RWPE2 (cell line): ENCODE data around the gene UGT3A1.

ENCODE experiments used
- ATAC-seq: fragments of 200-7000 bp; cut with Tn5 transposase; 3 replicates; pipeline ENCODE4 v1.9.1; 2021; ENCODE audit warnings: low read depth
- DNase-seq: peaks from one replicate; pipeline ENCODE4 v3.0.0-alpha.2; 2020; ENCODE audit warnings: low spot score
- H3K27ac ChIP-seq: fragments of 450-650 bp; 2 replicates; pipeline ENCODE4 v1.5.1; 2017; ENCODE audit warnings: mild to moderate bottlenecking; ENCODE audit not compliant: poor library complexity, severe bottlenecking
- H3K27me3 ChIP-seq: fragments of 250-450 bp; sonication (Bioruptor Pico); 2 replicates; pipeline ENCODE4 v1.5.1; 2021; ENCODE audit warnings: mild to moderate bottlenecking, moderate library complexity; ENCODE audit not compliant: insufficient read depth, poor library complexity, severe bottlenecking
- H3K36me3 ChIP-seq: fragments of 250-450 bp; sonication (Bioruptor Pico); 2 replicates; pipeline ENCODE4 v1.5.1; 2020; ENCODE audit warnings: low read depth, mild to moderate bottlenecking, moderate library complexity
- H3K4me1 ChIP-seq: fragments of 250-450 bp; sonication (Bioruptor Pico); 2 replicates; pipeline ENCODE4 v1.5.1; 2021; ENCODE audit warnings: mild to moderate bottlenecking, moderate library complexity; ENCODE audit not compliant: insufficient read depth, poor library complexity, severe bottlenecking
- H3K4me3 ChIP-seq: fragments of 250-450 bp; sonication (Bioruptor Pico); 2 replicates; pipeline ENCODE4 v1.5.1; 2021; ENCODE audit warnings: mild to moderate bottlenecking, moderate library complexity; ENCODE audit not compliant: severe bottlenecking
- H3K9me3 ChIP-seq: fragments of 250-450 bp; sonication (Bioruptor Pico); 2 replicates; pipeline ENCODE4 v1.5.1; 2021; ENCODE audit warnings: mild to moderate bottlenecking, moderate library complexity; ENCODE audit not compliant: severe bottlenecking
- TF ChIP-seq, protein P1 (sequence below): fragments of 450-650 bp; IDR thresholded peaks from one replicate; pipeline ENCODE4 v1.5.1; 2017; ENCODE audit warnings: mild to moderate bottlenecking, moderate library complexity; ENCODE audit not compliant: poor library complexity, severe bottlenecking

The UGT3A1 gene

DNA sequence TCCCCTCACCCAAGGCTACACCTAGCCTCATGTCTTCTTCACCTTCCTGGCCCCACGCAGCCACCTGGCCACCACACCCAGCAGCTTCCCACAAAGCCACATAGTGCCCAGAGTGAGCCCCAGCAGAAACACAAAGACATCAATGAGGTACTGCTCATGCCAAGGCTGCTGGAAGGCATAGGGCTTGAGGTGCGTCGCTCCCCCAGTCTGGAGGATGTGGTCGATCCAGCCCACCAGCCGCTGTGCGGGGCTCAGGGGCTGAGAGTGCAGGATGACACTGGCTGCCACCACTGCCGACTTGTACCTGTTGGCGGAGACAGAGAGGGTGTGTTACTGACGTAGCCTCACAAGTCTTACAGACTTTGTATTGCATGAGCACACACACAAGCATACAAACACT, 37.0 kb downstream of the UGT3A1 start:
- DNase-seq (no peak), ATAC-seq (no peak)
- Histone ChIP-seq H3K36me3 (no peaks in the 10 kb centered on the region), H3K9me3 (no peaks in the 10 kb centered on the region), H3K27me3 (peaks cover 15% of the 10 kb centered on the region), H3K4me3 (no peak overlapping the region), H3K4me1 (no peaks in the 10 kb centered on the region), H3K27ac (no peak overlapping the region)
- TF ChIP-seq, protein P1, sequence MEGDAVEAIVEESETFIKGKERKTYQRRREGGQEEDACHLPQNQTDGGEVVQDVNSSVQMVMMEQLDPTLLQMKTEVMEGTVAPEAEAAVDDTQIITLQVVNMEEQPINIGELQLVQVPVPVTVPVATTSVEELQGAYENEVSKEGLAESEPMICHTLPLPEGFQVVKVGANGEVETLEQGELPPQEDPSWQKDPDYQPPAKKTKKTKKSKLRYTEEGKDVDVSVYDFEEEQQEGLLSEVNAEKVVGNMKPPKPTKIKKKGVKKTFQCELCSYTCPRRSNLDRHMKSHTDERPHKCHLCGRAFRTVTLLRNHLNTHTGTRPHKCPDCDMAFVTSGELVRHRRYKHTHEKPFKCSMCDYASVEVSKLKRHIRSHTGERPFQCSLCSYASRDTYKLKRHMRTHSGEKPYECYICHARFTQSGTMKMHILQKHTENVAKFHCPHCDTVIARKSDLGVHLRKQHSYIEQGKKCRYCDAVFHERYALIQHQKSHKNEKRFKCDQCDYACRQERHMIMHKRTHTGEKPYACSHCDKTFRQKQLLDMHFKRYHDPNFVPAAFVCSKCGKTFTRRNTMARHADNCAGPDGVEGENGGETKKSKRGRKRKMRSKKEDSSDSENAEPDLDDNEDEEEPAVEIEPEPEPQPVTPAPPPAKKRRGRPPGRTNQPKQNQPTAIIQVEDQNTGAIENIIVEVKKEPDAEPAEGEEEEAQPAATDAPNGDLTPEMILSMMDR, result no peak

DNA sequence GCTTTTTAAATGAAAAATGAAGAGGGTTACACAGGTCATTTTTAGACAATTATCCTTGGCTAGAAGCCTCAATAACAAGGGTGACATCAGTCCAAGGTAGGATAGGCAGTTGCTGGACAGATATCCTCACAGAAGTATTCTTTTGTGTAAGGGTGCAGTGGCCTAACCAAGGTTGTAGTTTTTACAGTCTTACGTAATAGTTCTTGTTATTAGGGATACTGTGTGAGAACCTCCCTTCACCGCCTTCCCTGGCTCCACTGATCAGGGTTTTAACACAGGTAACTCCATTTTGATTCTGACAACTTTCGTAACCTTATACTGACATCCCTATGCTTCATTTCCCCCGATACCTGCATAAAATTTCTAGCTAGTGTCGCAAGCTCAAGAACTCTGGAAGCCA, 44.1 kb downstream of the UGT3A1 start:
- ATAC-seq (no peak), DNase-seq (no peak)
- TF ChIP-seq, protein P1, result no peak

DNA sequence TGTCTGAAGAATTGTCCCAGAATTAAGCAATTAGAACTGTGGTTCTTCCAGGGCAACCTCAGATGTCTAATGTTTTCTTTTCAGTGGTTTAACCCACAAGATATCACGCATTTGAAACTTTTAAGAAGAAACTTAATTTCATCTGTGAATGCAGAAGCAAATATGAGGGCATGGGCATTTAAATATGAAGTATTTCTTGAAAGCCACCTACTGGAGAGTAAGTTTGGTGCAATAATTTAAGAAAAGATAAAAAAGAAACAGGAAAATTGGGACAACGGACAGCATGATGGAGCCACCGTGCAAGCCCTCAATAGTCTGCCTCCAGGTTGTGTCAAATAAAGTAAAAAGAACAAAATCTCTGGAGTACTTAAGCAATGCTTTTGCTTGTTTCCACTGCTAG, 51.6 kb downstream of the UGT3A1 start:
- ATAC-seq, result no peak
- Histone ChIP-seq H3K4me3 (no peak overlapping the region), H3K27ac (no peak overlapping the region), H3K9me3 (no peaks in the 10 kb centered on the region), H3K4me1 (no peaks in the 10 kb centered on the region), H3K36me3 (no peaks in the 10 kb centered on the region), H3K27me3 (peaks cover 13% of the 10 kb centered on the region)
- TF ChIP-seq, protein P1, result peak; percentile 44
- no peak for DNase-seq

More for the DNA sequence above, 44.1 kb downstream of the UGT3A1 start:
- H3K27me3 ChIP-seq, result peaks cover 6% of the 10 kb centered on the region
- no peak overlapping the region for H3K27ac ChIP-seq
- no peaks in the 10 kb centered on the region for H3K36me3 ChIP-seq
- no peak overlapping the region for H3K4me3 ChIP-seq
- H3K9me3 ChIP-seq, result no peaks in the 10 kb centered on the region
- no peaks in the 10 kb centered on the region for H3K4me1 ChIP-seq

DNA sequence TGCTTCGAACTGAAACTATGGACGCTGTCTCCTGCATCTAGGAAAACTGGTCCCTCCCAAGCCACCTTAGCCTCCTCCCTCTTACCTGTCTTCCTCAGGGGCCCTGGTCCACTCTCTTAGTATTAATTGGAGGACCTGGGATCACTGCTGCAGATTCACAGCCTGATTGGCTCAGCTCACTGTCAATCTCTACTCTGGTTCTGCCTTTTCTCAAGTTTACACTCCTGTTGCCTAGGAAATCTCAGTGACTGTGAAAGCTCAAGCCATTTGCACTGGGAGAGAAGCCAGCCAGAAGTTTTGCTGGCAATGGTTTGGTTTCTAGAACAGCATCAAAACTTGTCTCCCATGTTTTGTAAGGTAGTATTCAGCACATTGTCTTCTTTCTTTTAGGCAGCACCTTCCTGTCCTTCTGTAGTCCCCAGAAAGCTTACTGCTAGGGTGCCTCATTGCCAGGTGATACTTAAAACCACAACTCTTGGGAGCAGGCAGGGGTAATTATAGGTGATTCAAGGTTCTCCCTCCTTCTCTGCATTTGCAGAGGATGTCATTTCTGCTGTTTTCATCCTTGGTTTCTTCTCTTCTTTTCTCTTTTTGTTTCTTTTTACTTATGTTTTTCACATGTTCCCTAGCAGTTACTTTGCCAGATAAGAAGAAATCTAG, 52.5 kb downstream of the UGT3A1 start, which contains the start of gene CAPSL:
Gene CAPSL (minus strand): TSS at position 55 of the 660 bp plus-strand sequence. CDS start 17,502 bp downstream, outside the sequence.
- Histone ChIP-seq H3K4me3 (no peak within 1 kb of the TSS), H3K36me3 (no peaks in the 10 kb centered on the region), H3K9me3 (no peaks in the 10 kb centered on the region), H3K27me3 (peaks cover 13% of the 10 kb centered on the region), H3K4me1 (no peaks in the 10 kb centered on the region), H3K27ac (no peak within 1 kb of the TSS)
- TF ChIP-seq, protein P1, result no peak
- ATAC-seq (peak; percentile 91), DNase-seq (no peak)

DNA sequence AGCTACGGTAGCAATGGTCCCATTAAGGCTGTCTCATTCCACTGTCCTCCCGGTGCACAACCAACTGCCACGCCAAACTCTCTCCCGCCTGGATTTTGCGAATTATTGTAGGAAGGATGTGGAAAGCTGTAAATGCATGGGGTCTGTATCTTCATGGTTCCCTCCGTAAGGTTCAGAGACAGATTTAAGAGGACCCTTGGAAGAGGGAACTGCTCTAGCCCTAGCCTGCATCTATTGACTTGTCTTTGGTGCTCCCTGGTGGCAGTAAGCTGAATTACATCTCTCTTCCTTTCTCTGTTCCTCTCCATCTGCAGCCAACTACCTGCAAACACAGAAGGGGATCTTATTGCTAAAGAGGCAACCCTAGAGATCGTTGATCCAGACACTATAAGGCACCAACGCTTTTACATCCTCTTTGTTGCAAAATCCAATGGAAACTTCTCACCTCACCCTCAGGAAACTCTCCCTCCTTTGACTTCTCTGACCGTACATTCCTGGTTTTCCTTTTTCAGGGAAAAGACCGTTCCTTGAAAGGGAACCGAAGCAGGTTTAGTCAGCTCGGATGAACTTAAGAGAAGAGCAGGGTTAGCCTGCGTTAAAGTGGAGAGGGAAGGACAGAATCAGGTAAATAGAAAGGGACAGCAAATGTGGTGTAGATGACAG, 64.7 kb downstream of the UGT3A1 start:
- no peaks in the 10 kb centered on the region for H3K27me3 ChIP-seq
- no peaks in the 10 kb centered on the region for H3K36me3 ChIP-seq
- no peak overlapping the region for H3K27ac ChIP-seq
- DNase-seq (no peak), ATAC-seq (peak; percentile 58)
- no peak overlapping the region for H3K4me3 ChIP-seq
- no peaks in the 10 kb centered on the region for H3K9me3 ChIP-seq
- peaks cover 10% of the 10 kb centered on the region for H3K4me1 ChIP-seq
- TF ChIP-seq, protein P1, result peak; percentile 93
